Endothelial cell (in vitro differentiated cells): ENCODE results near the gene IMPACT. TPM values are rescaled to one million over a fixed set of nuclear protein-coding genes. Genes with fewer than 3 reads are reported as not detected.

ENCODE experiments used
- DNase-seq: peaks from one replicate; pipeline ENCODE4 v3.0.0; 2021; ENCODE audit warnings: low spot score
- H3K27ac Mint-ChIP-seq: one replicate; pipeline ENCODE4 v1.8.0; 2021; ENCODE audit warnings: mixed read lengths, inconsistent platforms; ENCODE audit not compliant: unreplicated experiment
- H3K27me3 Mint-ChIP-seq: one replicate; pipeline ENCODE4 v1.8.0; 2021; ENCODE audit warnings: mild to moderate bottlenecking, moderate library complexity, mixed read lengths, inconsistent platforms; ENCODE audit not compliant: unreplicated experiment
- H3K36me3 Mint-ChIP-seq: one replicate; pipeline ENCODE4 v1.8.0; 2021; ENCODE audit warnings: mild to moderate bottlenecking, low read depth, mixed read lengths, inconsistent platforms; ENCODE audit not compliant: unreplicated experiment
- H3K4me1 Mint-ChIP-seq: one replicate; pipeline ENCODE4 v1.8.0; 2021; ENCODE audit warnings: mild to moderate bottlenecking, mixed read lengths, inconsistent platforms; ENCODE audit not compliant: unreplicated experiment
- H3K4me3 Mint-ChIP-seq: one replicate; pipeline ENCODE4 v1.8.0; 2021; ENCODE audit warnings: mild to moderate bottlenecking, mixed read lengths, inconsistent platforms; ENCODE audit not compliant: unreplicated experiment
- H3K9me3 Mint-ChIP-seq: one replicate; pipeline ENCODE4 v1.8.0; 2021; ENCODE audit warnings: mixed read lengths, inconsistent platforms; ENCODE audit not compliant: unreplicated experiment
- total RNA-seq: library from RNA; stranded (reverse); fragmentation: NEBNext Ultra II Directional; extraction: Animal tissue kit (Norgen Biotek cat#: 25700); gene quantifications from one replicate; pipeline ENCODE4 v1.2.1, GENCODE V29; 2021; ENCODE audit not compliant: unreplicated experiment
- TF ChIP-seq, protein P1 (sequence below): fragments of 200-600 bp; sonication (generic); IDR thresholded peaks from one replicate; pipeline ENCODE4 v1.5.0; 2021; ENCODE audit warnings: antibody characterized with exemption; ENCODE audit not compliant: unreplicated experiment

The IMPACT gene
- total RNA-seq, 1 donor from 2014 or later, result 35.4 TPM

DNA sequence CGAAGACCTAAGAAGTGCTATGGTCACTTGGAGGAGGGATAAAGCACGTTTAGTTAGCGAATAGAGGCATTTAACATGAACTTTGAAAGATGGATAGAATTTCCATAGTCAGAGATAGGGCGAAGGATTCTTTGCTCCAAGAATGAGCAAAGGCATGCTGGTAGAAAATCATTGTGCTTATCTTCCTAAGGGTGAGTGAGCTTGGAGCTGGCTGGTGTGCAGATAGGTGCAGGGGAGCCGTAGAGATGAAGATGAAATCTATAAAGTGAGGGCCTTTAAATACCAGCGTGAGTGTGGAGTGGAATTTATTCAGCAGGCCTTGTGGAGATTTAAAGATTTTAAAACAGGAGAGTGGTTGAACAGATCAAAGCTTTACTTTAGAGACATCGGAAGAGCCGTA, 35.5 kb downstream of the IMPACT start:
- no peak for DNase-seq
- H3K36me3 Mint-ChIP-seq, result peaks cover 6% of the 10 kb centered on the region
- TF ChIP-seq, protein P1, sequence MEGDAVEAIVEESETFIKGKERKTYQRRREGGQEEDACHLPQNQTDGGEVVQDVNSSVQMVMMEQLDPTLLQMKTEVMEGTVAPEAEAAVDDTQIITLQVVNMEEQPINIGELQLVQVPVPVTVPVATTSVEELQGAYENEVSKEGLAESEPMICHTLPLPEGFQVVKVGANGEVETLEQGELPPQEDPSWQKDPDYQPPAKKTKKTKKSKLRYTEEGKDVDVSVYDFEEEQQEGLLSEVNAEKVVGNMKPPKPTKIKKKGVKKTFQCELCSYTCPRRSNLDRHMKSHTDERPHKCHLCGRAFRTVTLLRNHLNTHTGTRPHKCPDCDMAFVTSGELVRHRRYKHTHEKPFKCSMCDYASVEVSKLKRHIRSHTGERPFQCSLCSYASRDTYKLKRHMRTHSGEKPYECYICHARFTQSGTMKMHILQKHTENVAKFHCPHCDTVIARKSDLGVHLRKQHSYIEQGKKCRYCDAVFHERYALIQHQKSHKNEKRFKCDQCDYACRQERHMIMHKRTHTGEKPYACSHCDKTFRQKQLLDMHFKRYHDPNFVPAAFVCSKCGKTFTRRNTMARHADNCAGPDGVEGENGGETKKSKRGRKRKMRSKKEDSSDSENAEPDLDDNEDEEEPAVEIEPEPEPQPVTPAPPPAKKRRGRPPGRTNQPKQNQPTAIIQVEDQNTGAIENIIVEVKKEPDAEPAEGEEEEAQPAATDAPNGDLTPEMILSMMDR, result no peak
- H3K4me3 Mint-ChIP-seq, result no peak overlapping the region
- no peaks in the 10 kb centered on the region for H3K9me3 Mint-ChIP-seq
- no peaks in the 10 kb centered on the region for H3K4me1 Mint-ChIP-seq
- H3K27ac Mint-ChIP-seq, result no peak overlapping the region
- peaks cover 5% of the 10 kb centered on the region for H3K27me3 Mint-ChIP-seq

DNA sequence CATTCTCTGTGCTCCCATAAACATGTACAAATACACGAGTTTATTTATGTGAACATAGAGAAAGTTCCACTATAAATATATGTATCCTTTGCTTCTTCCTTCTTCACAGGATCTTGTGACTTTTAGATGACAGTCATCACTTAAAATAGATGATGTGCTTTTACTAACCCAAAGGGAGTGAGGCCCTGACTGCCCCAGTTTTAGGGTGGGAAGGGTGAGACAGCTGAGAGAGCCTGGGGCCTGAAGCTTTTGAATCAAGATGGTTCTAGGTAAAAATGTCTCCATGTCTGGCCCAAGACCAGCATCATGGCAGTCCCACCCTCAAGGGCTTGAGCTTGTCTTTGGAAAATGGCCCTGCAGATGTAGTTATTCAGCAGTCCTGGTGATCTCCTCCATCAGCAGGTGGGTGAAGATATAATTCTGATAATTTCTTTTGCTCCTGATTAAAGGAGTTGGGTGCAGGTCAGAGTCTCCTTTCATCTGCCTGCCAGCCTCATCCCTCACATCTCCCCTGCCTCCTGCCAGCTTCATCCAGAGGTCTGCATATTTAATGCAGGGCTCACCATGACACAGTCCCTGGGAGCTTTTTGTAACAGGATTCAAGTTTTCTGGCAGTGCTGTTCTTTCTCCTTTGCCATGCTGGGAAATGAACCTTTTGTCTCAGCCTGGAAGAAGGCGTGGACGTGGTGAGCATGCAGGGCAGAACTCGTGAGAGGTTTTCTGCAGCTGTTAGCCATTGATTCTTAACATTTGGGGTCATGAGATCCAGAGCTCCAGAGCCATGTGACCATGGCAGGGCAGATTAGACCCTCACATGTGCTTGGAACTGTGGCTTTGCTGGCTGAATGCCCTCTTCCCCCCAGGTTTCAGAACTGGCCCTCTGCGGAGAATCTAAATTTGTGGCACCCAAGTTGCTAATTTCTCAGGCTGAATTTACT, 36.6 kb downstream of the IMPACT start:
- no peak overlapping the region for H3K4me3 Mint-ChIP-seq

GRCh38 chr18:24465486-24465885, 39.0 kb downstream of the IMPACT start:
- Mint-ChIP-seq H3K4me3 (no peak overlapping the region), H3K27ac (no peak overlapping the region), H3K27me3 (peaks cover 5% of the 10 kb centered on the region), H3K9me3 (no peaks in the 10 kb centered on the region), H3K4me1 (no peaks in the 10 kb centered on the region), H3K36me3 (no peaks in the 10 kb centered on the region)
- TF ChIP-seq, protein P1, result no peak
- no peak for DNase-seq

More for the DNA sequence above, 36.6 kb downstream of the IMPACT start:
- TF ChIP-seq, protein P1, result no peak
- H3K36me3 Mint-ChIP-seq, result no peaks in the 10 kb centered on the region
- no peak overlapping the region for H3K27ac Mint-ChIP-seq
- DNase-seq, result no peak
- no peaks in the 10 kb centered on the region for H3K9me3 Mint-ChIP-seq
- H3K4me1 Mint-ChIP-seq, result no peaks in the 10 kb centered on the region
- H3K27me3 Mint-ChIP-seq, result peaks cover 5% of the 10 kb centered on the region

GRCh38 chr18:24466771-24467170, 40.3 kb downstream of the IMPACT start:
- Mint-ChIP-seq H3K27ac (no peak overlapping the region), H3K27me3 (peaks cover 5% of the 10 kb centered on the region), H3K36me3 (no peaks in the 10 kb centered on the region), H3K4me3 (no peak overlapping the region), H3K9me3 (no peaks in the 10 kb centered on the region), H3K4me1 (no peaks in the 10 kb centered on the region)
- no peak for DNase-seq
- TF ChIP-seq, protein P1, result no peak

DNA sequence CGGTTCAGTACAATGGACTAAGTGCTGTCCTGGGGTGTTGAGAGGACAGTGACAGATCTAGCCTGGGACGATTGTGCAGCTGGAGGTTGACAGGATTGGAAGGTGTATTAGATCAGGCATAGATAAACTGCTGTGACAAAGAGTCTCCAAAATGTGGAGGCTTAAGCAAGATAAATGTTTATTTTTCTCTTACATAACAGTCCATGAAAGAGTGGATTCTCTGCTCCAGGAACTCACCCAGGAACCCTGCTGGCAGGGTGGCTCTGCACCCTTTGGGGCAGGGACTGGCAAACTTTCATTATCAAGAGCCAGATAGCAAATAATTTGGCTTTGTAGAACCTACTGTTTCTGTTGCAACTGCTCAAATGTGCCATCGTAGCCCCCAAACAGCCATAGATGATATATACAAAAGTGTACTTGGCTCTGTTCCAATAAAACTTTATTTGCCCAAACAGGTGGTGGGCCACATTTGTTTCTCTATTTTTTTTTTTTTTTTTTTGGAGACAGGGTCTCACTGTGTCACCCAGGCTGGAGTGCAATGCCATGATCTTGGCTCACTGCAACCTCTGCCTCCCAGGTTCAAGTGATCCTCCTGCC, 43.6 kb downstream of the IMPACT start:
- H3K27me3 Mint-ChIP-seq, result peaks cover 6% of the 10 kb centered on the region
- H3K27ac Mint-ChIP-seq, result no peak overlapping the region
- TF ChIP-seq, protein P1, result no peak

More for the DNA sequence above, 43.6 kb downstream of the IMPACT start:
- no peak for DNase-seq
- H3K4me1 Mint-ChIP-seq, result no peaks in the 10 kb centered on the region
- H3K4me3 Mint-ChIP-seq, result no peak overlapping the region
- no peaks in the 10 kb centered on the region for H3K9me3 Mint-ChIP-seq
- no peaks in the 10 kb centered on the region for H3K36me3 Mint-ChIP-seq
